ENCODE measurements around the gene DYNLT1. TPM values are rescaled to one million over a fixed set of nuclear protein-coding genes. Genes with fewer than 3 reads are reported as not detected.

The DYNLT1 gene
- total RNA-seq, 4 donors from 2014 or later, result 93.8 to 190 (median 146) TPM

- no peak for DNase-seq
- Histone ChIP-seq H3K4me1 (no peaks in the 10 kb centered on the region), H3K9me3 (no peaks in the 10 kb centered on the region), H3K27me3 (no peaks in the 10 kb centered on the region), H3K27ac (no peak overlapping the region), H3K36me3 (peaks cover 0 to 88% (median 0%) of the 10 kb centered on the region in 3 donors), H3K4me3 (no peak overlapping the region)
- TF ChIP-seq POLR2A (IDR thresholded peaks at IDR 0.05), result no peak
- no peak for TF ChIP-seq CTCF (IDR thresholded peaks at IDR 0.05)
Measured at GRCh38 chr6:158593670-158594069, 50.9 kb downstream of the DYNLT1 start.

DNA sequence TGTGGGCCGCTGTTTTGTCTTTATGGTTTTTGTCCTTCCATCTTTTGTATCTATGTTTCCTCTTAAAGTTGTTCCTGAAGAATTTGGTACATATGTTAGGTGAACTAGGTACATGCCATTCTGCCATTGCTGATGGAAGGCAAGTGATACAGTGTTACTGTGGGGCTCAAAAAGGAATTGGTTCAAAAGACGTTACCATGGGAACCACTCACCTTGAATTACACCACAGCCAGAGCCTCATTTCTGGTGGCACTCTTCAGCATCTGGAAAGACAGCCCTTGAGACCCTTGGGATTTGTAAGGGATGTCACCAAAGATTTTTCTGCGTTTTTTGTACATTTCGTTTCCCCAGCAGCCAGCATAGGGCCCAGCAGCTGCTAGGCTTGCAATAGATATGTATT, 52.7 kb downstream of the DYNLT1 start:
- TF ChIP-seq CTCF (IDR thresholded peaks at IDR 0.05) (no peak), POLR2A (IDR thresholded peaks at IDR 0.05) (no peak)
- no peak overlapping the region for H3K4me3 ChIP-seq
- H3K27ac ChIP-seq, result no peak overlapping the region
- H3K9me3 ChIP-seq, result no peaks in the 10 kb centered on the region
- H3K36me3 ChIP-seq, result peaks cover 0 to 94% (median 0%) of the 10 kb centered on the region in 3 donors
- no peaks in the 10 kb centered on the region for H3K4me1 ChIP-seq
- DNase-seq, result no peak
- H3K27me3 ChIP-seq, result no peaks in the 10 kb centered on the region

GRCh38 chr6:158591134-158591809, 53.3 kb downstream of the DYNLT1 start:
- no peaks in the 10 kb centered on the region for H3K9me3 ChIP-seq
- H3K36me3 ChIP-seq, result peaks cover 0 to 97% (median 1%) of the 10 kb centered on the region in 3 donors
- H3K27ac ChIP-seq, result no peak overlapping the region
- peak in 1 of 3 donors; percentile 18 for DNase-seq
- TF ChIP-seq POLR2A (IDR thresholded peaks at IDR 0.05), result no peak
- TF ChIP-seq CTCF (IDR thresholded peaks at IDR 0.05), result no peak
- no peaks in the 10 kb centered on the region for H3K27me3 ChIP-seq
- no peak overlapping the region for H3K4me3 ChIP-seq
- no peaks in the 10 kb centered on the region for H3K4me1 ChIP-seq

DNA sequence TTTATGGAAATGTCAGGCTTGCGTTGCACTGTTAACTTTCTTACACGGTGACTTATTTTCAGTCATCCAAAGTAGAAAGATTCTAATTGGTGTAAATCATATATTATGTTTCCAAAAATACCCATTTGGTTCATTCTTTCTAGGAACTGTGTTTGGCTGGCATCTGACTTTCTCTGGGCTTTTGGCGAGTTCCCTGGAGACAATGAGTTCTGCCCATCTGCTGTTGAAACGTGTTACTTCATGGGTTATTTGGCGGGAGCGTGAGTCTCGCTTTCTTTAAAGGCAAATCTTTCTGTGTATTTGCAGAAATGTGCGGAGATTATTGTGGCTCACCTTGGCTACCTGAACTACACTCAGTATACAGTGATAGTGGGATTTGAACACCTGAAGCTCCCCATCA, 55.2 kb downstream of the DYNLT1 start:
- no peak for DNase-seq
- Histone ChIP-seq H3K4me3 (no peak overlapping the region), H3K27me3 (no peaks in the 10 kb centered on the region), H3K36me3 (peaks cover 0 to 96% (median 7%) of the 10 kb centered on the region in 3 donors), H3K4me1 (no peaks in the 10 kb centered on the region), H3K27ac (no peak overlapping the region), H3K9me3 (no peaks in the 10 kb centered on the region)
- TF ChIP-seq POLR2A (IDR thresholded peaks at IDR 0.05) (no peak), CTCF (IDR thresholded peaks at IDR 0.05) (no peak)

DNA sequence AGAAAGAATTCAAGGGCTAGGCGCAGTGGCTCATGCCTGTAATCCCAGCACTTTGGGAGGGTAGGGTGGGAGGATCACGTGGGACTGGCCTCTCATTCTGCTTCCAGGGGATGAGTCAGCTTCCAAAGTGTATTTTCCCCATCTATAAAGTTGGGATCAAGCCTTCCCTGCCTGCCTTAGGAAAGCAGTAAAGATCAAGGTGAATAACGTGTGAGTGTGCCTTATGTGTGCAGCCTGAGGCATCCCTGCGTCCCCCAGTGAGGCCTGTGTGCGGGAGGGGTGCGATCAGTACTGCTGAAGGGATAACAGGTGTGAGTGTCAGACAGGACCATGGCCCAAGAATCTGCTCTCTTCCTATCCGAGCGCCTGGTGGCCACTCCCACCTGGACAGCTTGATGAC, 57.9 kb downstream of the DYNLT1 start:
- peaks cover 0 to 82% (median 7%) of the 10 kb centered on the region in 3 donors for H3K36me3 ChIP-seq
- H3K27ac ChIP-seq, result no peak overlapping the region
- DNase-seq, result no peak
- TF ChIP-seq CTCF (IDR thresholded peaks at IDR 0.05), result no peak
- no peak for TF ChIP-seq POLR2A (IDR thresholded peaks at IDR 0.05)
- no peaks in the 10 kb centered on the region for H3K4me1 ChIP-seq
- no peaks in the 10 kb centered on the region for H3K27me3 ChIP-seq
- H3K9me3 ChIP-seq, result no peaks in the 10 kb centered on the region
- H3K4me3 ChIP-seq, result no peak overlapping the region

Small RNA genes lying within 50 kb of the gene (small RNA-seq; reads per million reads assigned to genes)
- 0 reads per million in 2 donors for gene MIR7161

Other genes with a start within 250 kb of the DYNLT1 start
- 10 to 100 TPM in 3 of 4 donors, 1 to 10 TPM in 1; 6.6 to 48.3 (median 37.0) TPM for gene TMEM181, start 84.7 kb downstream of the DYNLT1 start, total RNA-seq
- gene SYTL3, start 5.3 kb upstream of the DYNLT1 start, total RNA-seq, result 10 to 100 TPM in 3 of 4 donors, 1 to 10 TPM in 1; 4.8 to 23.1 (median 11.3) TPM
- 100 to 1,000 TPM; 201 to 515 (median 470) TPM for gene EZR, start 174.6 kb upstream of the DYNLT1 start, total RNA-seq

Measured in Peyer's patch (tissue), 4 donors.